Endodermal cell (in vitro differentiated cells): ENCODE results near the gene WDR91. TPM values are rescaled to one million over a fixed set of nuclear protein-coding genes. Genes with fewer than 3 reads are reported as not detected.

Experiments
- DNase-seq: peaks from one replicate; pipeline ENCODE4 v3.0.0-alpha.2; 2017
- H3K27ac ChIP-seq: 2 replicates; pipeline ENCODE4 v1.5.1; 2013; ENCODE audit warnings: mild to moderate bottlenecking, low read depth, low read length, moderate library complexity
- H3K27me3 ChIP-seq: 2 replicates; pipeline ENCODE4 v1.6.1; 2013; ENCODE audit warnings: mild to moderate bottlenecking, low read length, moderate library complexity; ENCODE audit not compliant: insufficient read depth, control insufficient read depth, poor library complexity, severe bottlenecking
- H3K36me3 ChIP-seq: 2 replicates; pipeline ENCODE4 v1.7.0; 2013; ENCODE audit warnings: mild to moderate bottlenecking, low read length, moderate library complexity; ENCODE audit not compliant: control insufficient read depth, insufficient read depth
- H3K4me1 ChIP-seq: one replicate; pipeline ENCODE4 v1.7.0; 2013; ENCODE audit warnings: low read length; ENCODE audit not compliant: control insufficient read depth, insufficient read depth
- H3K4me3 ChIP-seq: 2 replicates; pipeline ENCODE4 v1.5.1; 2013; ENCODE audit warnings: mild to moderate bottlenecking, low read length, moderate library complexity
- H3K9ac ChIP-seq: 2 replicates; pipeline ENCODE4 v1.6.1; 2013; ENCODE audit warnings: mild to moderate bottlenecking, low read length, moderate library complexity; ENCODE audit not compliant: poor library complexity, severe bottlenecking; ENCODE audit errors: extremely low read depth
- H3K9me3 ChIP-seq: 2 replicates; pipeline ENCODE4 v1.6.1; 2013; ENCODE audit warnings: mild to moderate bottlenecking, low read length, moderate library complexity; ENCODE audit not compliant: control insufficient read depth
- H3K27ac Mint-ChIP-seq: 2 replicates; pipeline ENCODE4 v1.8.0; 2020; ENCODE audit warnings: mixed read lengths
- H3K27me3 Mint-ChIP-seq: 2 replicates; pipeline ENCODE4 v1.8.0; 2021; ENCODE audit warnings: mild to moderate bottlenecking, mixed read lengths; ENCODE audit not compliant: insufficient read depth
- H3K36me3 Mint-ChIP-seq: 2 replicates; pipeline ENCODE4 v1.8.0; 2020; ENCODE audit warnings: low read depth, mixed read lengths
- H3K4me1 Mint-ChIP-seq: 2 replicates; pipeline ENCODE4 v1.8.0; 2020; ENCODE audit warnings: mixed read lengths
- H3K4me3 Mint-ChIP-seq: 2 replicates; pipeline ENCODE4 v1.8.0; 2020; ENCODE audit warnings: mild to moderate bottlenecking, moderate library complexity, mixed read lengths
- H3K9me3 Mint-ChIP-seq: 2 replicates; pipeline ENCODE4 v1.8.0; 2020; ENCODE audit warnings: mild to moderate bottlenecking, mixed read lengths
- WGBS, 2 experiments: methylation state at CpG; one replicate each; pipeline versions ENCODE4 v1.1.5 to v1.1.7; 2013; ENCODE audit warnings: missing lambda C conversion rate in 2 of 2, mixed read lengths in 1 of 2; ENCODE audit not compliant: insufficient coverage in 1 of 2, insufficient read length in 1 of 2; 5-methylcytosine and 5-hydroxymethylcytosine counted together
- total RNA-seq, 2 donors: library from RNA; stranded (reverse); fragmentation: NEBNext Ultra II Directional in 1 of 2; extraction: Animal tissue kit (Norgen Biotek cat#: 25700) in 1 of 2; gene quantifications; 2 replicates in 1 of 2; 3 replicates in 1 of 2; pipeline ENCODE4 v1.2.1, GENCODE V29; 2021
- TF ChIP-seq, protein P1 (sequence below): fragments of 200-600 bp; sonication (generic); conservative IDR thresholded peaks from 2 replicates; pipeline ENCODE4 v1.5.0; 2021; ENCODE audit warnings: antibody characterized with exemption, mild to moderate bottlenecking

Gene WDR91
- total RNA-seq, 2 donors from 2014 or later = 8.2 to 9.6 TPM

- TF ChIP-seq, protein P1, sequence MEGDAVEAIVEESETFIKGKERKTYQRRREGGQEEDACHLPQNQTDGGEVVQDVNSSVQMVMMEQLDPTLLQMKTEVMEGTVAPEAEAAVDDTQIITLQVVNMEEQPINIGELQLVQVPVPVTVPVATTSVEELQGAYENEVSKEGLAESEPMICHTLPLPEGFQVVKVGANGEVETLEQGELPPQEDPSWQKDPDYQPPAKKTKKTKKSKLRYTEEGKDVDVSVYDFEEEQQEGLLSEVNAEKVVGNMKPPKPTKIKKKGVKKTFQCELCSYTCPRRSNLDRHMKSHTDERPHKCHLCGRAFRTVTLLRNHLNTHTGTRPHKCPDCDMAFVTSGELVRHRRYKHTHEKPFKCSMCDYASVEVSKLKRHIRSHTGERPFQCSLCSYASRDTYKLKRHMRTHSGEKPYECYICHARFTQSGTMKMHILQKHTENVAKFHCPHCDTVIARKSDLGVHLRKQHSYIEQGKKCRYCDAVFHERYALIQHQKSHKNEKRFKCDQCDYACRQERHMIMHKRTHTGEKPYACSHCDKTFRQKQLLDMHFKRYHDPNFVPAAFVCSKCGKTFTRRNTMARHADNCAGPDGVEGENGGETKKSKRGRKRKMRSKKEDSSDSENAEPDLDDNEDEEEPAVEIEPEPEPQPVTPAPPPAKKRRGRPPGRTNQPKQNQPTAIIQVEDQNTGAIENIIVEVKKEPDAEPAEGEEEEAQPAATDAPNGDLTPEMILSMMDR = no peak
- no peaks in the 10 kb centered on the region for H3K36me3 ChIP-seq
Observed at GRCh38 chr7:135247746-135248471, 36.6 kb upstream of the WDR91 start.

GRCh38 chr7:135246191-135246825 lies 35.0 kb upstream of the WDR91 start:
- 95 to 96% methylated on average over 29 to 43 of the region's 43 CpGs for WGBS, 2 experiments
- no peak for DNase-seq
- TF ChIP-seq, protein P1 = no peak
- no peaks in the 10 kb centered on the region for H3K36me3 ChIP-seq
- no peaks in the 10 kb centered on the region for H3K4me1 Mint-ChIP-seq
- no peak overlapping the region for H3K4me3 ChIP-seq
- H3K9me3 Mint-ChIP-seq = peaks cover 8% of the 10 kb centered on the region
- H3K4me3 Mint-ChIP-seq = no peak overlapping the region
- H3K9me3 ChIP-seq = no peaks in the 10 kb centered on the region
- H3K27me3 Mint-ChIP-seq = no peaks in the 10 kb centered on the region
- no peaks in the 10 kb centered on the region for H3K36me3 Mint-ChIP-seq
- H3K9ac ChIP-seq = no peak overlapping the region
- H3K27ac ChIP-seq = no peak overlapping the region
- no peaks in the 10 kb centered on the region for H3K4me1 ChIP-seq
- H3K27me3 ChIP-seq = no peaks in the 10 kb centered on the region
- no peak overlapping the region for H3K27ac Mint-ChIP-seq

More at GRCh38 chr7:135247746-135248471, 36.6 kb upstream of the WDR91 start:
- DNase-seq = peak; percentile 22
- Mint-ChIP-seq H3K27me3 (no peaks in the 10 kb centered on the region), H3K36me3 (no peaks in the 10 kb centered on the region), H3K9me3 (peaks cover 8% of the 10 kb centered on the region), H3K4me1 (no peaks in the 10 kb centered on the region), H3K27ac (no peak overlapping the region), H3K4me3 (no peak overlapping the region)
- WGBS, 2 experiments = 92 to 98% methylated on average over 20 to 22 of the region's 22 CpGs
- no peak overlapping the region for H3K27ac ChIP-seq
- H3K4me3 ChIP-seq = no peak overlapping the region
- H3K4me1 ChIP-seq = no peaks in the 10 kb centered on the region
- H3K9ac ChIP-seq = no peak overlapping the region
- no peaks in the 10 kb centered on the region for H3K9me3 ChIP-seq
- no peaks in the 10 kb centered on the region for H3K27me3 ChIP-seq

GRCh38 chr7:135245226-135246190 lies 34.2 kb upstream of the WDR91 start:
- Mint-ChIP-seq H3K9me3 (peaks cover 8% of the 10 kb centered on the region), H3K27me3 (no peaks in the 10 kb centered on the region), H3K27ac (no peak overlapping the region), H3K36me3 (no peaks in the 10 kb centered on the region), H3K4me1 (no peaks in the 10 kb centered on the region), H3K4me3 (no peak overlapping the region)
- no peak overlapping the region for H3K9ac ChIP-seq
- H3K4me3 ChIP-seq = no peak overlapping the region
- H3K4me1 ChIP-seq = no peaks in the 10 kb centered on the region
- no peak for DNase-seq
- WGBS, 2 experiments = 85 to 94% methylated on average over 6 to 9 of the region's 9 CpGs
- no peaks in the 10 kb centered on the region for H3K27me3 ChIP-seq
- H3K27ac ChIP-seq = no peak overlapping the region
- no peaks in the 10 kb centered on the region for H3K36me3 ChIP-seq
- no peaks in the 10 kb centered on the region for H3K9me3 ChIP-seq
- TF ChIP-seq, protein P1 = no peak
